Measurements from ENCODE around the gene DEDD2.

The DEDD2 gene

DNA sequence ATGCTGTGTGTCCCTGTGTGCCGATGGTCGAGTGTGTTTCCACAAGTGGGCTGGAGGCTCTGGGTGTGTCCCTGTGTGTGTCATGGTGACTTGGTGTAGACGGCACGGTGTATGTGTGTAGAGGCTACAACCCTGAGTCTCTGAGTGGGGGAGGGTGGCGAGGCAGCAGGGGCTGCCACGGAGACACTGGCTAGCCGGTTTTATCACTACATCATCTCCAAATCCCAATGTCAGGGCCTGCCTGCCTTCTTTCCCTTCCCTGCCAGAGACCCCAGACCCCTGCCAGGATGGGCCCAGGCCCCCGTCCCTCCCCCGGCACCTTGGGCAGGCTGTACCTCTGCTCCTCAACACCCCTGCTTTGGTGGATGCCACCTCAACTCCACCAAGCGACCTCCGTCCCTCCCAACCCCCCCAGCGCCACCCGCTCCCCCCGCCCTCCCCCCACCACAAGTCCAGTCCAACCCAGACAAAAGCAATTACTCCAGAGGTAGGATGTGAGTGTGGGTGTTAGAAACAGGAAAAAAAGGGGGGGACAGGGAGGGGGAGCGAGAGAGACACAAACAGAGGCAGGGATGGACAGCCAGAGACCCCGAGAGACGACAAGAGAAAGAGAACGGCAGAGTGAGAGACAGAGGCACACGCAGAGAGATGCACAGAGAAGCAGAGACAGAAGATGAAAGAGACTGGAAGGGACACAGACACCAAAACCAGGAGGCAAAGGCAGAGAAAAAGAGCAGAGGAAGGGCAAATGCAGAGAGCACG is 63.6 kb downstream of the DEDD2 start:
- H3K27ac ChIP-seq = no peak overlapping the region
- H3K27me3 ChIP-seq (replicated peaks) = peaks cover 44% of the 10 kb centered on the region
- in situ Hi-C loops (cut with HindIII; ENCODE audit: low pct_ligation_motif_present, low sequenced_read_pairs) = no loop called here
- DNase-seq = no peak
- TF ChIP-seq, protein P1, sequence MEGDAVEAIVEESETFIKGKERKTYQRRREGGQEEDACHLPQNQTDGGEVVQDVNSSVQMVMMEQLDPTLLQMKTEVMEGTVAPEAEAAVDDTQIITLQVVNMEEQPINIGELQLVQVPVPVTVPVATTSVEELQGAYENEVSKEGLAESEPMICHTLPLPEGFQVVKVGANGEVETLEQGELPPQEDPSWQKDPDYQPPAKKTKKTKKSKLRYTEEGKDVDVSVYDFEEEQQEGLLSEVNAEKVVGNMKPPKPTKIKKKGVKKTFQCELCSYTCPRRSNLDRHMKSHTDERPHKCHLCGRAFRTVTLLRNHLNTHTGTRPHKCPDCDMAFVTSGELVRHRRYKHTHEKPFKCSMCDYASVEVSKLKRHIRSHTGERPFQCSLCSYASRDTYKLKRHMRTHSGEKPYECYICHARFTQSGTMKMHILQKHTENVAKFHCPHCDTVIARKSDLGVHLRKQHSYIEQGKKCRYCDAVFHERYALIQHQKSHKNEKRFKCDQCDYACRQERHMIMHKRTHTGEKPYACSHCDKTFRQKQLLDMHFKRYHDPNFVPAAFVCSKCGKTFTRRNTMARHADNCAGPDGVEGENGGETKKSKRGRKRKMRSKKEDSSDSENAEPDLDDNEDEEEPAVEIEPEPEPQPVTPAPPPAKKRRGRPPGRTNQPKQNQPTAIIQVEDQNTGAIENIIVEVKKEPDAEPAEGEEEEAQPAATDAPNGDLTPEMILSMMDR (IDR thresholded peaks at IDR 0.05; ENCODE audit: low read depth, low read length, missing control alignments) = no peak
- no peak overlapping the region for H3K4me3 ChIP-seq (ENCODE audit: low read depth, low read length)
- no peaks in the 10 kb centered on the region for H3K36me3 ChIP-seq (replicated peaks)

DNA sequence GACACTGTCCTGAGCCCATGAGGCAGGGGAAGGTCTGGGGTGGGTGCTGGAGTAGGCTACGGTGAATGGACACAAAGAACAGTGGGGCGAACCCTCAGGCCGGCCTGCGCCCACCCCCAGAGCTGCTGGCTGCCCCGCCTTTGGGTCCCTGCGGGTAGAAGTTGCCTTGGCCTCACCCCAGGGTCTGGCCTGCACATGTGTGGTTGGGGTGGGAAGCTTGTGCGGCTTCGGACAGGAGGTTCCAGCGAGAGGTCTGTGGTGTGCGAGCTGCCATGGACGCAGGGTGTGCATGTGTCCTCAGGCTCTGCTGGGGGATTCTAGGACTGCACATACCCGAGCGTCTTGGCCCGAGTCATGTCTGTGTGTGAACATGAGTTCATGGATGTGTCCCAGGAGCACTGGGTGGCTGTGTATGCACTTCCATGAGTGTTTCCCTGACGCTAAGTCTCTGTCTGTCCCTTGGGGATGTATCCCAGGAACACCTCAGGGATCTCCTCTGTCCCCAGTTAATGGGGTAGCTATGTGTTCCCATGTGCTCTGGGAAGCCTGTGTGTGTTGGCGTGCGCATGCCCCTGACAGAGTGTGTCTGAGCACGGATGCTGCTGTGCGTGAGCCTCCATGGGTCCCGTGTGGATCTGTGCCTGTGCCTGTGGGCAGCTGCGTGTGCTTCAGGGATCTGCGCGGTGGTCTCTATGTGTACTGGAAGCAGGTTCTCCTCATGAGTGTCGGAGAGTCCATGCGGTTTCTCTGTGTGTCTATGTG is 64.4 kb downstream of the DEDD2 start:
- Histone ChIP-seq H3K27me3 (replicated peaks) (peaks cover 41% of the 10 kb centered on the region), H3K4me3 (ENCODE audit: low read depth, low read length) (no peak overlapping the region), H3K36me3 (replicated peaks) (no peaks in the 10 kb centered on the region), H3K27ac (no peak overlapping the region)
- in situ Hi-C loops (cut with HindIII; ENCODE audit: low pct_ligation_motif_present, low sequenced_read_pairs) = no loop called here
- no peak for DNase-seq
- TF ChIP-seq, protein P1 (IDR thresholded peaks at IDR 0.05; ENCODE audit: low read depth, low read length, missing control alignments) = no peak

DNA sequence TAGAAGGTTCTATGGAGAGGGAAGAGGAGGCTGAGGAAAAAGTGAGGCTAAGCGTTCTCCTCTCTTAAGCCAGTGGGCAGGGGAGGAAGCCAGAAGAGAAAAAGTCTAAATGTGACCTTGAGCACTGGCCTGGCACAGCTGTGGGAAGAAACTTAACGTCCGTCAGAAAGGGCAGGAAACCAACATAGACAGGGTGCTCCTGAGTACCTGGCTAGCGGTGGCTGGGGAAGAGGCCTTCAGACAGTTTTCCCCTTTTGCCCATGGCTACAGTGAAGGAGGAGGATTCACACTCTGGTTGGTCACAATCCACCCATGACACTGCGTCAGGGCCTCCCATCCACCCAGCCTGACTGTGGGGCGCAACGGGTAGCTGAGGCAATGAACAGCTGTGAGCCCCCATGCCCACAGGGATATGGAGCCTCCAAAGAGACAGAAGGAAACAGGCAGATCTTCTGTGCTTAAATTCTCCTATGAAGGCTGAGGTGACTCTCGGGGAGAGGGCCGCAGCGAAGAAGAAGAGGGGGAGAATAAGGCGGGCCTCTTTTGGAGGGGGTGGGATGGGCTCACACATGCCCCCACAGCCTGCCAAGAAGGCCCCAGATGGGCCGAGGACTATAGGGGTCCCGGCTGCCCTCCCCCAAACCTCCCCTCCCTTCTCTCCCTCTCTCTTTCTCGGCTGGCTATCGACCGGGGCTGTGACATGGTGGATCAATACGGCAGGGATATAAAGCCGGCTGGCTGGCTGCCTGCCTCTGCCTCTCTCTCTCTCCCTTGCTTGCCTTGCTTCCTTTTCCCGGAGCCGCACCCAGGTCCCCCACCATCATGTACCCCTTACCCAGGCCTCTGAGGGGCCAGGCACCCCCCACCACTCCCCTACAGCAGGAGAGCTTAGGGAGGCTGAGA is 65.4 kb downstream of the DEDD2 start:
- TF ChIP-seq, protein P1 (IDR thresholded peaks at IDR 0.05; ENCODE audit: low read depth, low read length, missing control alignments) = no peak
- H3K27ac ChIP-seq = no peak overlapping the region
- DNase-seq = no peak
- in situ Hi-C loops (cut with HindIII; ENCODE audit: low pct_ligation_motif_present, low sequenced_read_pairs) = no loop called here
- H3K27me3 ChIP-seq (replicated peaks) = peaks cover 43% of the 10 kb centered on the region
- H3K4me3 ChIP-seq (ENCODE audit: low read depth, low read length) = no peak overlapping the region
- H3K36me3 ChIP-seq (replicated peaks) = no peaks in the 10 kb centered on the region

DNA sequence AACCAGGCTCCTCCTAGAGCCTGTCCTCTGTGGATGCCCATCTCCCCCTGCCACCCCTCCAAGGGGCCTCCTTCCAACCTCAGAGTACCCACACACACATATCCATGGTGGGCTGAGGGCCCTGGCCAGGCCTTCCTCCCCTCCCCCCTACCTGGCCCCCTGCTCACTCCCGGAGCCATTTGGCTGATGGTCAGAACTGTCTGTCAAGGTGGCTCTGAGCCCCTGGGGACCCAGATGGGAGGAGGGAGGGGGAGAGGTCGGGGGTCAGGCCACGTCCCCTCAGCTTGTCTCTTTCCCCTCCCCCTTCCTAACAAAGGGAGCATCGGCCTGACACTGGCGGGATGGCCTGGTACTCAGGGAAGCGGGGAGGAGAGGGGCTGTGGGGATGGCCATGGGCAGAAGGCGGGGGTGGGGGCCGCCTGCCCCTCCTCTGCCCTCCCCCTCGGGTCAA is 66.5 kb downstream of the DEDD2 start:
- in situ Hi-C loops (cut with HindIII; ENCODE audit: low pct_ligation_motif_present, low sequenced_read_pairs) = no loop called here
- DNase-seq = no peak
- Histone ChIP-seq H3K36me3 (replicated peaks) (no peaks in the 10 kb centered on the region), H3K4me3 (ENCODE audit: low read depth, low read length) (no peak overlapping the region), H3K27ac (no peak overlapping the region), H3K27me3 (replicated peaks) (peaks cover 43% of the 10 kb centered on the region)
- TF ChIP-seq, protein P1 (IDR thresholded peaks at IDR 0.05; ENCODE audit: low read depth, low read length, missing control alignments) = no peak

DNA sequence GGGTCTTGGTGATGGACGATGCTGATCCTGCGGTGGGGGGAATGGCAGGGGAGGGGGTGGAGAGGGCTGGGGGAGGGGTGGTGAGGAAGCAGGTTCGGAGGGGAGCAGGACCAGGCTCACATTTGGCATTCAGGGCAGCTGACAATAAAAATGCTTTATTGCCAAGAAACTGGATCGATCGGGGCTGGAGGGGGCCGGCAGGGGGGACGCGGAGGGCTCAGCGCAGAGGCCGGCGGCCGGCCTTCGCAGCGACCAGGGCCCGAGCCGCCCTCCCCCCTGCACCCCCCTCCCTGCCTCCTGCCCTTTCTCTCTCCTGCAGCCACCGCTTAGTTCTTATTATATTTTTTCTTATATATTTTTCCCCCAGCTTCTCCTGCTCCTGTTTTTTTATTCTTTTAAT is 67.1 kb downstream of the DEDD2 start:
- Histone ChIP-seq H3K27ac (no peak overlapping the region), H3K4me3 (ENCODE audit: low read depth, low read length) (no peak overlapping the region), H3K36me3 (replicated peaks) (no peaks in the 10 kb centered on the region), H3K27me3 (replicated peaks) (peaks cover 41% of the 10 kb centered on the region)
- TF ChIP-seq, protein P1 (IDR thresholded peaks at IDR 0.05; ENCODE audit: low read depth, low read length, missing control alignments) = no peak
- no peak for DNase-seq
- in situ Hi-C loops (cut with HindIII; ENCODE audit: low pct_ligation_motif_present, low sequenced_read_pairs) = no loop called here
